SKM-1 (cell line): ENCODE measurements around the gene BBS9.

Experiments used
- DNase-seq: peaks from one replicate; lab custom pipeline; 2025; ENCODE audit not compliant: unreplicated experiment; lab: John Stamatoyannopoulos, UW

The BBS9 gene

GRCh38 chr7:33356336-33356735 lies 227.0 kb downstream of the BBS9 start:
- DNase-seq: no peak

GRCh38 chr7:33357846-33358245 lies 228.5 kb downstream of the BBS9 start:
- no peak for DNase-seq

GRCh38 chr7:33369888-33370287 lies 240.5 kb downstream of the BBS9 start:
- no peak for DNase-seq

GRCh38 chr7:33373195-33373594 lies 243.8 kb downstream of the BBS9 start:
- no peak for DNase-seq

GRCh38 chr7:33379891-33380525 lies 250.6 kb downstream of the BBS9 start:
- DNase-seq: no peak

- no peak for DNase-seq
Measured at GRCh38 chr7:33388332-33388731, 259.0 kb downstream of the BBS9 start.

- no peak for DNase-seq
Measured at GRCh38 chr7:33392148-33392547, 262.8 kb downstream of the BBS9 start.

- DNase-seq: no peak
Measured at GRCh38 chr7:33393770-33394169, 264.4 kb downstream of the BBS9 start.

GRCh38 chr7:33395340-33395739 lies 266.0 kb downstream of the BBS9 start:
- DNase-seq: no peak

GRCh38 chr7:33399528-33400213 lies 270.3 kb downstream of the BBS9 start:
- no peak for DNase-seq

GRCh38 chr7:33400214-33400538 lies 270.8 kb downstream of the BBS9 start:
- no peak for DNase-seq

GRCh38 chr7:33410266-33410665 lies 280.9 kb downstream of the BBS9 start:
- DNase-seq: no peak

- no peak for DNase-seq
Measured at GRCh38 chr7:33411020-33411419, 281.7 kb downstream of the BBS9 start.

- no peak for DNase-seq
Measured at GRCh38 chr7:33412331-33412730, 283.0 kb downstream of the BBS9 start.

GRCh38 chr7:33418251-33418701 lies 288.9 kb downstream of the BBS9 start:
- DNase-seq: no peak

GRCh38 chr7:33420311-33420940 lies 291.1 kb downstream of the BBS9 start:
- DNase-seq: no peak

GRCh38 chr7:33421429-33421828 lies 292.1 kb downstream of the BBS9 start:
- DNase-seq: no peak

- DNase-seq: no peak
Measured at GRCh38 chr7:33422141-33422540, 292.8 kb downstream of the BBS9 start.

GRCh38 chr7:33422825-33423645 lies 293.7 kb downstream of the BBS9 start:
- DNase-seq: no peak

GRCh38 chr7:33423646-33424020 lies 294.3 kb downstream of the BBS9 start:
- no peak for DNase-seq

GRCh38 chr7:33425395-33425794 lies 296.0 kb downstream of the BBS9 start:
- DNase-seq: no peak
